C1 segment of cervical spinal cord (tissue), 14 donors: ENCODE measurements around the gene MED31.
A peak's percentile ranks its signal among the peaks of the same experiment; 100 is the strongest.
"Not testable (repeated sequence)": the region's sequence is repeated elsewhere in the genome, so short reads cannot be mapped to it uniquely, and the experiment has no call there.

Experiments
- DNase-seq, 14 donors: peaks; one replicate each; lab custom pipeline; 2025; lab: John Stamatoyannopoulos, UW

The MED31 gene

GRCh38 chr17:6655732-6656361 is 4.4 kb upstream of the MED31 start:
- not testable (repeated sequence) for DNase-seq

GRCh38 chr17:6654841-6655731 is 3.7 kb upstream of the MED31 start:
- DNase-seq: peak in 2 of 14 donors; percentile 9 to 16

- peak in 6 of 14 donors; percentile 24 to 56 (median 51) for DNase-seq
Measured at GRCh38 chr17:6651919-6652452, 581 bp upstream of the MED31 start.

- no peak for DNase-seq
Measured at GRCh38 chr17:6648181-6648580, 3.2 kb downstream of the MED31 start.

GRCh38 chr17:6643451-6644125 is 7.8 kb downstream of the MED31 start:
- no peak for DNase-seq

- DNase-seq: no peak
Measured at GRCh38 chr17:6642592-6642991, 8.8 kb downstream of the MED31 start.

- peak in 1 of 14 donors; percentile 19 for DNase-seq
Measured at GRCh38 chr17:6641247-6641863, 10.1 kb downstream of the MED31 start.

GRCh38 chr17:6640536-6641246 is 10.7 kb downstream of the MED31 start, which contains the start of the genes KIAA0753 and TXNDC17:
KIAA0753 (minus strand) TSS chr17:6640711; CDS start chr17:6635103, 5,608 bp downstream.
TXNDC17 (plus strand) TSS chr17:6641060; CDS start chr17:6641083, 23 bp downstream.
- DNase-seq: peak; percentile 32 to 97 (median 83)

- peak in 2 of 14 donors; percentile 59 to 62 for DNase-seq
Measured at GRCh38 chr17:6639586-6640535, 11.5 kb downstream of the MED31 start.

- no peak for DNase-seq
Measured at GRCh38 chr17:6639014-6639585, 12.3 kb downstream of the MED31 start.

- DNase-seq: no peak
Measured at GRCh38 chr17:6638046-6638908, 13.1 kb downstream of the MED31 start.

- DNase-seq: no peak
Measured at GRCh38 chr17:6637458-6637840, 14.0 kb downstream of the MED31 start.

- DNase-seq: no peak
Measured at GRCh38 chr17:6636616-6637457, 14.6 kb downstream of the MED31 start.

- DNase-seq: no peak
Measured at GRCh38 chr17:6636105-6636504, 15.3 kb downstream of the MED31 start.

- no peak for DNase-seq
Measured at GRCh38 chr17:6633263-6633662, 18.1 kb downstream of the MED31 start.

GRCh38 chr17:6632530-6632929 is 18.9 kb downstream of the MED31 start:
- no peak for DNase-seq

GRCh38 chr17:6630390-6630789 is 21.0 kb downstream of the MED31 start:
- DNase-seq: no peak
